Measurements from ENCODE around the gene ANKRD12.

The ANKRD12 gene

GRCh38 chr18:9106800-9107584 is 29.6 kb upstream of the ANKRD12 start:
- TF ChIP-seq CTCF (IDR thresholded peaks at IDR 0.05; ENCODE audit: low read depth, low read length), result no peak
- no peak for DNase-seq (ENCODE audit: low read depth in 2 of 2)

GRCh38 chr18:9108911-9109310 is 27.7 kb upstream of the ANKRD12 start:
- no peak for DNase-seq (ENCODE audit: low read depth in 2 of 2)
- no peak for TF ChIP-seq CTCF (IDR thresholded peaks at IDR 0.05; ENCODE audit: low read depth, low read length)
- H3K4me3 ChIP-seq (replicated peaks in 1 of 2; ENCODE audit: low read depth in 2 of 2, low read length in 2 of 2), result no peak overlapping the region

More at GRCh38 chr18:9106800-9107584, 29.6 kb upstream of the ANKRD12 start:
- H3K4me3 ChIP-seq (replicated peaks in 1 of 2; ENCODE audit: low read depth in 2 of 2, low read length in 2 of 2), result no peak overlapping the region

GRCh38 chr18:9109523-9109922 is 27.1 kb upstream of the ANKRD12 start:
- TF ChIP-seq CTCF (IDR thresholded peaks at IDR 0.05; ENCODE audit: low read depth, low read length), result no peak
- peak; percentile 56 to 72 for DNase-seq (ENCODE audit: low read depth in 2 of 2)
- H3K4me3 ChIP-seq (replicated peaks in 1 of 2; ENCODE audit: low read depth in 2 of 2, low read length in 2 of 2), result no peak overlapping the region

GRCh38 chr18:9113468-9114149 is 23.0 kb upstream of the ANKRD12 start:
- DNase-seq (ENCODE audit: low read depth in 2 of 2), result no peak
- TF ChIP-seq CTCF (IDR thresholded peaks at IDR 0.05; ENCODE audit: low read depth, low read length), result no peak
- H3K4me3 ChIP-seq (replicated peaks in 1 of 2; ENCODE audit: low read depth in 2 of 2, low read length in 2 of 2), result no peak overlapping the region

- H3K4me3 ChIP-seq (replicated peaks in 1 of 2; ENCODE audit: low read depth in 2 of 2, low read length in 2 of 2), result no peak overlapping the region
- DNase-seq (ENCODE audit: low read depth in 2 of 2), result no peak
- no peak for TF ChIP-seq CTCF (IDR thresholded peaks at IDR 0.05; ENCODE audit: low read depth, low read length)
Measured at GRCh38 chr18:9115984-9116383, 20.6 kb upstream of the ANKRD12 start.

GRCh38 chr18:9117980-9118841 is 18.4 kb upstream of the ANKRD12 start:
- DNase-seq (ENCODE audit: low read depth in 2 of 2), result peak; percentile 37 to 62
- no peak for TF ChIP-seq CTCF (IDR thresholded peaks at IDR 0.05; ENCODE audit: low read depth, low read length)
- peak overlapping the region in 1 of 2 donors; percentile 3 for H3K4me3 ChIP-seq (replicated peaks in 1 of 2; ENCODE audit: low read depth in 2 of 2, low read length in 2 of 2)
